Stimulated activated CD8-positive, alpha-beta memory T cell treated with anti-CD3 and anti-CD28 coated beads, Interleukin-15, amount 100 ng/mL, for 1 hour (primary cell): Measurements from ENCODE around the gene CCL3.
"Not testable (repeated sequence)": the region's sequence is repeated elsewhere in the genome, so short reads cannot be mapped to it uniquely, and the experiment has no call there.

ENCODE experiments used
- DNase-seq: peaks from one replicate; pipeline ENCODE4 v3.0.0-alpha.2; 2020; ENCODE audit warnings: low read depth

The CCL3 gene

DNA sequence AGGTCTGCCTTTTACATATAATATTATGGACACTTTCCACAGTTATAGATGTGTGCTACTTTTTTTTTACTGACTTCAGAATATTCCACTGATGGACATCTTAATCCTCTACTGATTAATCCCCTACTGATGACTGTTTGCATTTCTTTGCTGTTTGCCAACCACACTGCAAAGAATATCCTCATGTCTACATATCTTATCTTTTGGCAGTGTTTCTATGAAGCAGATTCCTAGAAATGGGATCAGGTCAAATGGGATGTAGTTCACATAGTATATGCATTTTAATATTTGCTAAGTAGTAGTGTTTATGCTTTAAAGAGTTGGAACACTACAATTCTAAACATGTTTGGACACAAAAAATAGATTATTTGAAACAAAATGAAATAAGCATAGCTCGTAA is 3.2 kb downstream of the CCL3 start:
- DNase-seq: no peak

DNA sequence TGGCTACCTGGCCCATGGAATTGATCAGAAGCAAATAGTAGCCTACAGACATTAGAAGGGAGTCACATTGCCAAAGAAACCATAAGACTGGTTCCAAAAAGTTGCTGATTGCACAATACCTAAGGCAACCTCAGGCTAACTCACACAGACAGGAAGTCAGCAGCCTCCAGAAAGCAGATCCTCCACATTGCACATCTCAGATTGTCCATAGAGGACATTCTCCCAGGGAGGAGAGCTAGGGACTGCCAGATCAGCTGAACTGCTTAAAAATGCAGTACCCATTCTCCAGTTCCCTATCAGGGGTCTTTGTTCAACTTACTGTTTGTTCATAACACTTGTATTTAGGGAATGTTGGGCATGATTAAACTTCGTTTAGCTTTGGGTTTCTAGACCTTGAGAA is 4.2 kb downstream of the CCL3 start:
- no peak for DNase-seq

DNA sequence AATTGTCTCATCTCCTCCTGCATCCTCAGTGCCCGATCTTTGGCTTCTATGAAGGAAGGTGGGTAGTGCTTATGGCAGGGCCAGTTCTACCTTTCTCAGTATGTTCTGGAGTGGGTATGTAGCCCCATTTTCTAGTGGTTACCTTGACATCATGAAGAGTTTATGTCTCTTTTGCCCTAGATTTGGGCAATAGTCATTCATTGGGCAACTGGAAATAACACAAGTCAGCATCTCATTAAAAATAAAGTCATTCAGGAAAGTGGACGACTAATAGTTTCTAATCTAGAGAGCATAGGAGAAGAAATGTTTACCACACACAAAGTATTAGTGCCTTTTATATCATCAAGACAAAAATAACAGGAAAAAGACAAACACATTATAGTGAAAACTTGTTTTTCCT is 6.3 kb downstream of the CCL3 start:
- not testable (repeated sequence) for DNase-seq

DNA sequence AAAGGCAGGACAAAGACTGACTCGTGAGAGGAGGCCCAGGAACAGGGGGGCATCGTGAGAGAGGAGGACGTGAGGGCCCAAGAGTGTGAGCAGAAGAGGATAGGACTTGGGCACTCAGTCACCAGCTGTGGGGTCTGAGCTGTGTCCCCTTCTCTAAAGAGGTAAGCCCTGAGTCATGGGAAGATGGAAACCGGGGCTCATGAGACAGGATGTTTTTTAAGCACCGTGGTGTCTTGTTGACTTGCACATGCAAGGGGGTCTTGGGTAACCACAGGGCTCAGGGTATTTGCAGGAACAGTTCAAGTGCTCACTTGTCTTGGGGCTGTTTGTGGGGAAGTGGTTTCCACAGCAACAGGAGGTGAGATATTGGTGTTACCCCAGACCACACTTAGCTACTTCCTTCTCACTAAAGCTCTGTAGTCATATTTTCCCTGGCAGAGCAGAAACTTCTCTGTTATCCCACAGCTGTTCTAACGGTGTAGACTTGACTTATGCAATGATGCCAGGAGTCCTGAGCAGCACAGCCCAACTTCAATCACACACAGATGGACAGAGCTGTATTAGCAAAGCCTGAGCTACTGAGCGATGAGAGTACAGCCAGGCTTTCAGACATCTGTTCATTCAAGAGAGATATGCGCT is 7.3 kb downstream of the CCL3 start:
- DNase-seq: peak; percentile 26

- not testable (repeated sequence) for DNase-seq
Measured at GRCh38 chr17:36081681-36082471, 8.1 kb downstream of the CCL3 start.

DNA sequence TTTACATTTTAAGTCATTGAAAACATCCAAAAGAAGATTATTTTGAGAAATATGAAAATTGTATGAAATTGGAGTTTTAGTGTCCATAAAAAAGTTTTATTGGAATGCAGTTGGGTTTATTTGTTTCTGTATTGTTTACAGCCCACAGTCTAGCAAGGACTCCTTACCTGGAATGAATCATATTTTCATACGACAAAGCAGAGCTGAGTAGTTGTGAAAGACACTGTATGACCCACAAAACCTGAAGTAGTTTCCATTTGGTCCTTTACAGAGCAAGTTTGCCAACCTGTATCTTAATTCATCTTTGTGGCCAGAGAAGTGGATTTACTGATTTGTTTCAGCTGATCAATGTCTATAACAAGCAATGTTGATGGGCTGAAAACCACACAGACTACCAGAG is 15.6 kb downstream of the CCL3 start:
- no peak for DNase-seq

DNA sequence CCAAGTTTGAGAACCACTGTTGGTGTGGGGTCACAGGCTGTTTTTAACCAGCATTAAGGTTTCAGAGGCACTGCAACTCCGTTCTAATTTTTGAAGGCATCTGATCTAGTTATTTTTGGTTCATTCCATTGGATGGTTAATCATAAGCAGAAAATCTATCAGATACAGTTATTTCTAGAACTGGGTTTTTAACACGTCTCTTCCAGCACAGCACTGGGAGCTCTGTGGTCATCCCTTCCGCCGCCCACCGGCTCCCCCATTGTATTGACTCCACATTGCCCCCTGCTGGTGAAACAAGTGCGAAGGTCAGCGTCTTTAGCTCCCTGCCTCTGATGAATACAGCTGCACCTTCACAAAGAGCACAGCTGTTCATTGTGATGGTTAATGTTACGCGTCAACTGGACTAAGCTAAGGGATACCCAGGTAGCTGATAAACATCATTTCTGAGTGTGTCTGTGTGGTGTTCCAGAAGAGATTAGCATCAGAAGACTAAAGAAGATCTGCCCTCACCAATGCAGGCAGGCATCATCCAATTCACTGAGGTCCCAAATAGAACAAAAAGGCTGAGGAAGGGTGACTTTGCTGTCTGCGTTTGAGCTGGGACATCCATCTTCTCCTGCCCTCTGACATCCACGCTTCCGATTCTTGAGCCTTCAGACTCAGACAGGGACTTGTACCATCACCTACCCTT is 17.4 kb downstream of the CCL3 start:
- peak; percentile 24 for DNase-seq

GRCh38 chr17:36071751-36072150 is 18.2 kb downstream of the CCL3 start:
- DNase-seq: no peak

GRCh38 chr17:36070427-36070826 is 19.5 kb downstream of the CCL3 start:
- no peak for DNase-seq

- no peak for DNase-seq
Measured at GRCh38 chr17:36069136-36069535, 20.8 kb downstream of the CCL3 start.

DNA sequence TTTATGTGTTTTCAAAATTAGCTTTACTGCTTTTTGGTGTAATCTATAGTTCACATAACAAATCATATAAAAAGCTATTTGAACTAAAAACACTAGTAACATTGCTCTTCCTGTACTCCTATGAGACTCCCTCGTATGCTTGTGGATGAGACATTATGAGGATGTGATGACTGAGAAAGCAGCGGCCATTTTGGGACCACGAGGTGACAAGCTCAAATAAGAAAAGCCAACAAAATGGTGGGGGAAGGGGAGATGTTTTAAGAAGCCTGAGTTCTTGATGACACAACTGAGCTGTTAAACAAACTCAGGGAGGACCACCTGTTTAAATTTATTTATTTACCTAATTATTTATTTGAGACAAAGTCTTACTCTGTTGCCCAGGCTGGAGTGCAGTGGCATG is 21.4 kb downstream of the CCL3 start:
- no peak for DNase-seq

GRCh38 chr17:36066365-36066985 is 23.5 kb downstream of the CCL3 start:
- DNase-seq: no peak

DNA sequence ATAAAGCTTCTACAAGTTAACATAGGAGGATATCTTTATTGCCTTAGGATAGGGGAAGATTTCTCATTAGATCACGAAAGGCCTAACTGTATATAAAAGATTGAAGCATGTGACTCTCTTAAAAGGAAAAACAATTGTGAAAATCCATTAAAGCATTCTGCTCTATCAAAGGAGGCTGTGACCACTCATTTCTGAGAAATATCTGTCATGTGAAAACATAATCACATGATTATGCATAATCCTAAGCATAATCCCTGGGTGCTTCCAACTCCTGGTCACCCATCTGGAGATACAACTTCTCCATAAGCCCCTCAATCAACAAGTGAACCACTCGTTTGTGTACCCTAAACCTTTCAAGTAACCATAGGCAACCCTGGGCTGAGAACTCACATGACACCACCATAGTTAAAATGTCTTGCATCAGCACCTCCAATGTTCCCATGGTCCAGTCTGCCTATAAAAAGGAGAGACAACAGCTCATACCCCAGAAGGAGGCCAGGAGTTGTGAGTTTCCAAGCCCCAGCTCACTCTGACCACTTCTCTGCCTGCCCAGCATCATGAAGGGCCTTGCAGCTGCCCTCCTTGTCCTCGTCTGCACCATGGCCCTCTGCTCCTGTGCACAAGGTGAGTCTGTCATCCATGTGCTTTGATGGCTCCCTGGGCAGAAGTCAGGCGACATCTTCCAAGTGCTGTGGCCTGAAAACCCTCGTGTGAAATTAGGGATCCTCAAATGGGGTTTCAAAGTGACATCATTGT is 26.0 kb downstream of the CCL3 start, which contains the start of gene CCL18:
TSS of gene CCL18 (plus strand) at position 487 of the 756 bp plus-strand sequence. CDS start at position 558, 71 bp downstream.
- no peak for DNase-seq

DNA sequence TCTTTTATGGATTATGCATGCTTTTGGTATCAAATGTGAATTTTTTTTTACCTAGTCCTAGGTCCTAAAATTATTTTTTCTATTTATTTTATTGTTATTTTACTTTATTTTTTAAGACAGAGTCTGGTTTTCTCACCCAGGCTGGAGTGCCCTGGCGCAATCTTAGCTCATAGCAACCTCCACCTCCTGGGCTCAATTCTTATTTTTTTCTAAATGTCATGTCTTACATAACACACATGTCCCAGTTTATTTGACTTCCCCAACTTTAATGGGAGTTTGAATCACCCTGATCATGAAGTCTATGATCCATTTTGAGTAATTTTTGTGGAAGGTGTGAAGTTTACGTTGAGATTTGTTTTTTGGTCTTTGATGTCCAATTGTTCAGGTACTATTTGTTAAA is 29.1 kb downstream of the CCL3 start:
- no peak for DNase-seq

- no peak for DNase-seq
Measured at GRCh38 chr17:36059406-36059805, 30.5 kb downstream of the CCL3 start.

GRCh38 chr17:36057911-36058310 is 32.0 kb downstream of the CCL3 start:
- DNase-seq: no peak

- no peak for DNase-seq
Measured at GRCh38 chr17:36055921-36056520, 33.9 kb downstream of the CCL3 start.

- DNase-seq: no peak
Measured at GRCh38 chr17:36055171-36055570, 34.8 kb downstream of the CCL3 start.

- no peak for DNase-seq
Measured at GRCh38 chr17:36049643-36050042, 40.3 kb downstream of the CCL3 start.

- no peak for DNase-seq
Measured at GRCh38 chr17:36048066-36048465, 41.9 kb downstream of the CCL3 start.
